ENCODE results near the gene BATF.
"Not testable (repeated sequence)": the region's sequence is repeated elsewhere in the genome, so short reads cannot be mapped to it uniquely, and the experiment has no call there.

The BATF gene

GRCh38 chr14:75522224-75522982 lies at the start of gene BATF:
TSS of gene BATF (plus strand) at chr14:75522469. CDS start at chr14:75522683, 214 bp downstream.
- no peak for DNase-seq (ENCODE audit: low read depth)

DNA sequence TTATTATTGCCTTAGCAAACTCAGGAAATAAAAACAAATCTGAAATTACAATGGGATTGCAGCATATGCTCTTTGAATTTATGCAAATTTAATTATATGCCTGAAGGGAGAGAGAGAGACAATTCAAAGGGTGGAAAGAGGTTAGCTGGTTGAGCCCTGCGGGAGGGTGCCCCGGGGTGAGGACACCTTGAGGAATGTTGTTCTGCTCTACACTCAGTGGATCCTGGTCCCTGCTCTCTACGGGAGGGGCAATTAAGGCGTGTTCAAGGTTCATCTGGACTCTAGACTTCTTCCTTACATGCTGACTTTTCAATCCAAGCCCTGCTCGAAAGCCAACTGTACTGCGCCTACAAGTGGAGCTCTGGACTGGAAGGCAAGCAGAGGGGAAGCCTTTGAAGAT lies 48.1 kb upstream of the BATF start:
- not testable (repeated sequence) for DNase-seq (ENCODE audit: low read depth)

DNA sequence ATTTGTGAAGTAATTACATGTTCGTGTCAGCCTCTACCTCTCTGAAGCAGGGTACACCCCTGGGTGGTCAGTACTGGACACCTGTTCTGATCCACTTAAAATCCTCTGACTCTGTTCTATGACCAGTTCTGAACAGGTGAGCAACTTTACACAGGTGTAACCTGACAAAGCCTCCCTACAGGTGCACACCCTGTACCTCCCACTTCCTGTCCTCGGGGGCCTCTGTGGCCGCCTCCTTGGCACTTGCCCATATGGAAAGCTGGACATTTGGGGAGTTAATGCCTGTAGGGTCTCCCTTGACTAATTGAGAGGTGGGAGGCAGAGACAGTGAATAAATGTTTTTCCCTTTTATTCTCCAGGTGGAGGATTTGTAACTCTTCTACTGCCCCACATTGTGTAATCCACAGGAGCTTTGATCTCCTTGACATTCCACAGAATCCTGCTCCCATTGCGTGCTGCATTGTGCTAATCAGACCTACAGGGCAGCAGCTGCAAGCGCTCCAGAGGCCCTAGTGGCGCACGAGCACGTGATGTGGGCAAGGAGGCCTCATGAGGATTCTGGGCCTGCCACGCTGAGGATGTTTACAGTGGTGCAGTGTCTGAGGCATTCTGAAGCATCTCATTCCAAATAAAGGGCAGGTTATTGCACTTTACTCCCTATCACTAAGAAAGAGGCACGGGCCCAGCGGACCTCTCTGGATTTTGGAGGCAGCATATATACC lies 45.8 kb upstream of the BATF start:
- DNase-seq (ENCODE audit: low read depth) = no peak

- DNase-seq (ENCODE audit: low read depth) = no peak
Measured at GRCh38 chr14:75477881-75478280, 44.4 kb upstream of the BATF start.

GRCh38 chr14:75479770-75480600 lies 42.3 kb upstream of the BATF start:
- DNase-seq (ENCODE audit: low read depth) = no peak

- no peak for DNase-seq (ENCODE audit: low read depth)
Measured at GRCh38 chr14:75482366-75482765, 39.9 kb upstream of the BATF start.

- DNase-seq (ENCODE audit: low read depth) = no peak
Measured at GRCh38 chr14:75484711-75485429, 37.4 kb upstream of the BATF start.

DNA sequence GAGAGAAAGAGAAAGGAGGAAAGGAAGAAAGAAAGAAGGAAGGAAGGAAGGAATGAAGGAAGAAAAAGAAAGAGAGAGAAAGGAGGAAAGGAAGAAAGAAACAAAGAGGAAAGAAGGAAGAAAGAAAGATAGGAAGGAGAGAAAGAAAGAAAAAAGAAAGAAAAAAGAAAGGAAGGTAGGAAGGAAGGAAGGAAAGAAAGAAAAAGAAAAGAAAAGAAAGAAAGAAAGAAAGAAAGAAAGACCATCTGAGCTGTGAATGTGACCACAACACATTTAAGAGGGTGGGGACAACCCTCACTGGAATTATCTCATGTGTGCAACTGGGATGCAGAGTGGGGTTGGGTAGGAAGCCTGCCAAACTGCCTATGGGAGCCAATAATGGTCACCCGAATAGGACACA lies 36.0 kb upstream of the BATF start:
- DNase-seq (ENCODE audit: low read depth) = no peak

GRCh38 chr14:75487155-75487671 lies 35.1 kb upstream of the BATF start:
- no peak for DNase-seq (ENCODE audit: low read depth)

- DNase-seq (ENCODE audit: low read depth) = no peak
Measured at GRCh38 chr14:75489480-75489837, 32.8 kb upstream of the BATF start.

DNA sequence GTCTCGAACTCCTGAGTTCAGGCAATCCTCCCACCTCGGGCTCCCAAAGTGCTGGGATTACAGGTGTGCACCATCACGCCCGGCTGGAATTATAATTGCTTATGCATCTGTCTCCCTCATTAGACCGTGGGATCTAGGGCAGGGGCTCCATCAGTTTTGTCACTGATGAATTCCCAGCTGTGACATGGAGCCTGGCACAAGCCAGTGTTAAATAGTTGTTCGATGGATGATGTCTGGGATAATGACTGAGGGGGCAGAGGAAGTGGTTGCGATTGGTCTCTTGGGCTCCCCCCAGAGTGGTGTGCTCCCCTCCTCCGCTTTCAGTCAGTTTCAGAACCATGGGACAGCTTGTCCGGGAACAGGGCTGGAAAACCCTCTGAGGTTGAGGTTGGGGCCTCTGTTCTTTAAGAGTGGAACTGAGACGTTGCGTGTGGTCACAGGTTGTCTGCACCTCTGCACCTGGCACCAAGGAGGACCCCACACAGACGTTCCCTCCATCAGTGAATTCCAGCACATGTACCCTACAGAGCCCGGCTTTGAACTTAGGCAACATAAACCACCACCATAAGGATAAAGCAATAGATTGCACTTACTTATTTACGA lies 30.8 kb upstream of the BATF start:
- no peak for DNase-seq (ENCODE audit: low read depth)

DNA sequence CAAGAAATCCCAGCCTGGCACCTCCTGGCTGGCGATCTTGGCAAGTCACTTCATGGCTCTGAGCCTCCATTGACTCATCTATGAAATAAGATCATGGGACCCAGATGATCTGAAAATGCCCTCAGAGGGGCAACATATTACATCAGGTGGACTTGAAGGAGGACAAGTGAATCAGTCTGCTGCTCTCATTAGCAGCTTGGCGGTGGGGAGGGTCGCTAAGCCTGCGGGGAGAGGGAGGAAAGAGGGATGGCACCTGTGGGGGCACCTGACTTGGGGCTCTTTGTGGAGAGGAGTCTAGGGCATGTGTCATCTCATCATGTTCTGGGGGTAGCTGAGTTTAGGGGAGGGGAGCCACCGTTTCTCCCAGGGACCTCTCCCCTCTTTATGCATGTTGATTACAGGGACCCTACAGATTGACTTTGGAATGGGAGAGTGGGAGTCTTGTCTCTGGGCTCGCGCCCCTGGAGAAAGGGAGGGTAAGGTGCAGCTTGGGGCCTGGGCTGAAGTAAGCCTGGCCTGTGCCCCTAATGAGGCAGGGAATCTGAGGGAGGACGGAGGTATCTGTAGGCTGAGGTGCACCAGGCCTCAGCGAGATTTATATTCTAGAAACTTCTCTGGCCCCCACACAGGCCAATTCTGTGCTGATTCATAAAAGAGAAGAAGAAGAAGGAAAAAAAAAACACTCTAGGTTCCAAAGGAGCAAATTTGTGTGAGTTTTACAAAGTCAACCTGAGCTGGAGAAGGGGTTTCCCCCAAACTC lies 29.3 kb upstream of the BATF start:
- DNase-seq (ENCODE audit: low read depth) = no peak

GRCh38 chr14:75493592-75494087 lies 28.6 kb upstream of the BATF start:
- DNase-seq (ENCODE audit: low read depth) = no peak

DNA sequence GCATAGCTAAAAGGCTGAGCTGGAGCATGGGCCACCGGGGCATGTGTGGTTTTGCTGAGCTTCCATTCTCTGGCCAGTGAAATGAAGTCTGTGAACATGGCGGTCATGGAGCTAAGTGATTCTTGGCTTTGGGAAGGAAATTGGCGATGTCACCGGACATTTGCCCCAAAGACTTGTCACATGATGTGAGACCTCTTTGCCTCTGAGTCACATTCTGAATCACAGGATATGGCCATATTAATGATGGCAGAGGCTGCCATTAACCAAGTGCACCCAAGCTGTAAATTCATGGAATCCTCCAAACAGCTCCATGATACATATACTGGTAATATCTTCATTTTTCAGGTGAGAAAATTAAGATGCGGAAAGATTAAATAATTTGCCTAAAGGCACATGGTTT lies 27.4 kb upstream of the BATF start:
- no peak for DNase-seq (ENCODE audit: low read depth)

- no peak for DNase-seq (ENCODE audit: low read depth)
Measured at GRCh38 chr14:75495399-75495798, 26.9 kb upstream of the BATF start.

- no peak for DNase-seq (ENCODE audit: low read depth)
Measured at GRCh38 chr14:75495882-75496281, 26.4 kb upstream of the BATF start.

DNA sequence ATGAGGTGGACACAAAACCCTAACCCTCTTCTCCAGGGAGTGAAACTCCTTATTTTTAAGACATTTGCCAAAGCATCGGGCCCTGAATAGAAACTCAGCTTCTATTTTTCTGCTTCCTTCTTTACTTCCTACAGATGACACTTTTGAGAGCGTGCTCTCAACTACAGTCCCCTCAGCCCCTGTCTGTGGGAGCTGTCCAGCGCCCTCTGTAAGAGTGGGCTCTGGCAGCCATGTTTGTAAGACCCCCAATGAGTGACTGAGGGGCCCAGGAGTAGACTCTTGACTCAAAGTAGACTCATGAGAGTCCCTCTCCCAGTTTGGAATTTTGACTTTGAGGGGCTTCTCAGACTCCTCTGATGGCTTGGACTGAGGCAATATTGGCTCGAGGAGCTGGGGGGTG lies 25.5 kb upstream of the BATF start:
- DNase-seq (ENCODE audit: low read depth) = no peak

DNA sequence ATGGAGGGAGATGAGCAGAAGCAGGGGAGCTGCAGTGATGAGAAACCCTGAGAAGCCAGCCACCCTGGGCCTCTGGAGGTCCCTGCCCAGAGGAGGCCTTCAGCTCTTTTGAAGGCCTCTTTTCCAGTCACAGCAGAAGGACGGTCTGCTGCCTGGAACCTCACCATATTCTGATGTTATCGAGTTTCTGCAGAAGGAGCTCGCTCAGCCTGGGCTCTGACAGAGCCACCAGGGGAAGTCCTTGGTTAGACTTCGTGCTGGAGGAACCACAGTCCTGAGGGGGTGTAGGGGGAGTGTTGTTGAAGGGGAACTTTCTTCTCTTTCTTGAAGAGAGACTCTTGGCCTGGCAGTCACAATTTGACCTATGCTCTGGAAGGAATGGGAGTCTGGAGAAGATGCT lies 25.1 kb upstream of the BATF start:
- no peak for DNase-seq (ENCODE audit: low read depth)

GRCh38 chr14:75497701-75498100 lies 24.6 kb upstream of the BATF start:
- no peak for DNase-seq (ENCODE audit: low read depth)

DNA sequence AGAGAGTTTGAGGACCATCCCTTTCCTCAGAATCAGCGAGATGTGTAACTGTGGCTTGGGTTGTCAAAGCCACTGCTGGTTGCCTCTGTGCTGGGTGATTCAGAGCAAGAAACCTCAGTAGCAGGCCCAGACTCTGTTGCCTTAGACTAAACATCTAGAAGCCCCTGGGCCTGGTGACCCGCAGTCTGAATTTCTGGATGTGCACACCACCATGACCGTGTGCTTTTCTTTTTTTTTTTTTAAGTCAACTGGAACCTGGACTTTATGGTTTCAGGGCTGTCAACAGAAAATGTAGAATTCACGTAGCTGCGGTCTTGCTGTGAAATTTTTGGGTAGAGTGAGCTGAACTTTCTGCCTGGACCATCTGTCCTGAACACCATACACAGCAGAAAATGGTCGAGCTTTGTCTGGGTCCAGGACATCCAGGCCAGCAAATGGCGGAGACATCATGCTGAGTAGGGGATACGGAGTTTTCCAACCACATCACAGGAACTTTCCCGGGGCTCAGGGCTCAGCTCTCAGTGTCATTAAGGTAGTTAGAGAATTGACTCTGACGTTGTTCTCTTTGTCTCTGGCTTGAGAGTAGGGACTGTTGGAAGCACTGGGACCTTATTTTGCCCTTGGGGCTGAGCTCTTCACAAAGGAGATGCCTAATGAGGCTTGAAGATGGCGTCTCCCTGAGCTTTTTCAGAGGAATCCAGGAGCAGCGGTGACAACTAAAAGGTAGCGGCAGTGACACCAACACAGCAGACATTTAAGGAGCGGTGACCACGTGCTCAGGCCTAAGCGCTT lies 23.0 kb upstream of the BATF start:
- DNase-seq (ENCODE audit: low read depth) = no peak
